Measurements from ENCODE around the gene POLE3. TPM values are rescaled to one million over a fixed set of nuclear protein-coding genes. Genes with fewer than 3 reads are reported as not detected.

Gene POLE3
- total RNA-seq, 2 experiments from 2014 or later = 53.3 to 57.4 TPM

- CTCF ChIA-PET = interaction anchor here (1.5 to 2.3 kb wide), 2 partner anchors 16 to 89 kb away, joined by 3 to 14 read pairs; partner anchors contain the start of genes CDC26 and PRPF4
- H3K4me1 Mint-ChIP-seq = peaks cover 14% of the 10 kb centered on the region
- DNase-seq = no peak
- no peaks in the 10 kb centered on the region for H3K36me3 Mint-ChIP-seq (ENCODE audit: low read depth)
- H3K27me3 Mint-ChIP-seq = peaks cover 2% of the 10 kb centered on the region
- H3K9me3 Mint-ChIP-seq (ENCODE audit: low read depth) = no peaks in the 10 kb centered on the region
- H3K27ac Mint-ChIP-seq = no peak overlapping the region
- no peak for ATAC-seq
- POLR2A ChIA-PET = no interaction called here
- no peak overlapping the region for H3K4me3 Mint-ChIP-seq
- intact Hi-C loops (cut with DNase I, micrococcal nuclease) = no loop called here
Measured at GRCh38 chr9:113363336-113363735, 47.1 kb downstream of the POLE3 start.

GRCh38 chr9:113361304-113362018, 49.0 kb downstream of the POLE3 start:
- H3K4me1 Mint-ChIP-seq = peaks cover 14% of the 10 kb centered on the region
- H3K36me3 Mint-ChIP-seq (ENCODE audit: low read depth) = no peaks in the 10 kb centered on the region
- intact Hi-C loops (cut with DNase I, micrococcal nuclease) = loop anchor here in 1 of 2 experiments (1.0 kb wide), 1 partner anchor 10 kb away; no protein-coding TSS in a partner anchor
- DNase-seq (peak; percentile 65), ATAC-seq (peak; percentile 97)
- H3K27ac Mint-ChIP-seq = no peak overlapping the region
- H3K27me3 Mint-ChIP-seq = peaks cover 7% of the 10 kb centered on the region
- no peak overlapping the region for H3K4me3 Mint-ChIP-seq
- ChIA-PET CTCF (interaction anchor here (0.6 to 2.3 kb wide), 6 partner anchors 9 to 87 kb away, joined by 3 to 14 read pairs (median 4); partner anchors contain the start of genes CDC26, PRPF4 and WDR31), POLR2A (interaction anchor here (0.6 to 1.5 kb wide), 3 partner anchors 11 to 44 kb away, joined by 3 to 6 read pairs (median 3); no protein-coding TSS in a partner anchor)
- no peaks in the 10 kb centered on the region for H3K9me3 Mint-ChIP-seq (ENCODE audit: low read depth)

GRCh38 chr9:113360242-113360842, 50.1 kb downstream of the POLE3 start:
- Mint-ChIP-seq H3K27me3 (peaks cover 8% of the 10 kb centered on the region), H3K27ac (no peak overlapping the region), H3K9me3 (ENCODE audit: low read depth) (no peaks in the 10 kb centered on the region), H3K4me3 (no peak overlapping the region), H3K4me1 (peaks cover 14% of the 10 kb centered on the region), H3K36me3 (ENCODE audit: low read depth) (no peaks in the 10 kb centered on the region)
- intact Hi-C loops (cut with DNase I, micrococcal nuclease) = no loop called here
- CTCF ChIA-PET = no interaction called here
- POLR2A ChIA-PET = interaction anchor here (1.5 kb wide), 1 partner anchor 9 kb away, joined by 6 read pairs; no protein-coding TSS in a partner anchor
- no peak for DNase-seq
- no peak for ATAC-seq

- Mint-ChIP-seq H3K9me3 (ENCODE audit: low read depth) (no peaks in the 10 kb centered on the region), H3K36me3 (ENCODE audit: low read depth) (no peaks in the 10 kb centered on the region), H3K27ac (no peak overlapping the region), H3K4me3 (no peak overlapping the region), H3K4me1 (peaks cover 14% of the 10 kb centered on the region), H3K27me3 (peaks cover 8% of the 10 kb centered on the region)
- ATAC-seq (no peak), DNase-seq (no peak)
- POLR2A ChIA-PET = no interaction called here
- intact Hi-C loops (cut with DNase I, micrococcal nuclease) = no loop called here
- CTCF ChIA-PET = interaction anchor here (0.5 kb wide), 1 partner anchor 168 kb away, joined by 3 read pairs; no protein-coding TSS in a partner anchor
Measured at GRCh38 chr9:113359385-113359784, 51.1 kb downstream of the POLE3 start.

Other genes starting within 250 kb of the POLE3 start
- gene FKBP15, start 189.4 kb downstream of the POLE3 start, total RNA-seq = 10 to 100 TPM; 34.0 to 44.2 TPM
- gene SLC31A1, start 189.1 kb downstream of the POLE3 start, total RNA-seq = 10 to 100 TPM; 14.8 to 18.2 TPM
- gene CDC26, start 135.1 kb downstream of the POLE3 start, total RNA-seq = 10 to 100 TPM; 27.5 to 44.2 TPM
- 10 to 100 TPM; 51.5 to 53.1 TPM for gene PRPF4, start 135.0 kb downstream of the POLE3 start, total RNA-seq
- gene RNF183, start 107.3 kb downstream of the POLE3 start, total RNA-seq = under 1 TPM; 0.37 to 0.64 TPM
- gene WDR31, start 70.4 kb downstream of the POLE3 start, total RNA-seq = 1 to 10 TPM; 1.7 to 2.1 TPM
- gene BSPRY, start 61.1 kb downstream of the POLE3 start, total RNA-seq = 1 to 10 TPM; 5.7 to 6.6 TPM
- 10 to 100 TPM; 12.7 to 16.5 TPM for gene HDHD3, start 33.7 kb downstream of the POLE3 start, total RNA-seq
- gene ALAD, start 9.4 kb downstream of the POLE3 start, total RNA-seq = 10 to 100 TPM; 20.2 to 30.1 TPM
- 1 to 10 TPM in 1 of 2 experiments, under 1 TPM in 1; 0.91 to 1.1 TPM for gene C9orf43, start 72 bp upstream of the POLE3 start, total RNA-seq
- 10 to 100 TPM; 55.9 to 62.2 TPM for gene RGS3, start 53.1 kb upstream of the POLE3 start, total RNA-seq